IMR-90 (cell line): ENCODE measurements around the gene SLC2A1. TPM values are rescaled to one million over a fixed set of nuclear protein-coding genes. Genes with fewer than 3 reads are reported as not detected.

Experiments
- ATAC-seq: fragments of 200-7000 bp; cut with Tn5 transposase; 2 replicates; pipeline ENCODE4 v1.9.1; 2020; ENCODE audit warnings: low read depth, mild to moderate bottlenecking, moderate library complexity
- BruUV-seq: library from RNA; stranded (reverse); fragments of 400-500 nt; replicated peaks from 2 replicates; lab custom pipeline; 2021; lab: Mats Ljungman, UMichigan
- CTCF ChIA-PET: fragments of 300-600 bp; formaldehyde crosslinking; extraction: SDS; loops from one replicate; lab custom pipeline; 2021; ENCODE audit warnings: antibody characterized with exemption; lab: Yijun Ruan, JAX
- POLR2A ChIA-PET: fragments of 300-600 bp; sonication (Branson Sonifier 250); formaldehyde crosslinking; loops from one replicate; lab custom pipeline; 2022; ENCODE audit warnings: antibody characterized with exemption; ENCODE audit not compliant: unreplicated experiment; lab: Charles Lee
- DNase-seq: peaks from one replicate; pipeline ENCODE4 v3.0.0; 2013
- H2AFZ ChIP-seq: replicated peaks from 2 replicates; pipeline ENCODE3; 2013; ENCODE audit warnings: low read length, mild to moderate bottlenecking; ENCODE audit not compliant: poor library complexity
- H2AK5ac ChIP-seq: 2 replicates; pipeline ENCODE4 v1.6.1; 2013; ENCODE audit warnings: low read depth, low read length, inconsistent platforms
- H2AK9ac ChIP-seq: replicated peaks from 2 replicates; pipeline ENCODE3; 2013; ENCODE audit warnings: mild to moderate bottlenecking, low read depth, low read length, moderate library complexity; ENCODE audit not compliant: poor library complexity
- H2BK120ac ChIP-seq: 2 replicates; pipeline ENCODE4 v1.6.1; 2013; ENCODE audit warnings: low read depth, low read length, inconsistent platforms
- H2BK15ac ChIP-seq: 3 replicates; pipeline ENCODE4 v1.6.1; 2013; ENCODE audit warnings: low read depth, low read length, inconsistent platforms
- H2BK20ac ChIP-seq: 2 replicates; pipeline ENCODE4 v1.6.1; 2013; ENCODE audit warnings: low read depth, mild to moderate bottlenecking, inconsistent platforms, low read length, moderate library complexity
- H2BK5ac ChIP-seq: 2 replicates; pipeline ENCODE4 v1.6.1; 2013; ENCODE audit warnings: mild to moderate bottlenecking, low read depth, low read length, inconsistent platforms; ENCODE audit not compliant: poor library complexity, severe bottlenecking
- H3K14ac ChIP-seq: replicated peaks from 2 replicates; pipeline ENCODE4 v1.6.1; 2013; ENCODE audit warnings: low read depth, low read length, inconsistent platforms
- H3K18ac ChIP-seq: 2 replicates; pipeline ENCODE4 v1.6.1; 2013; ENCODE audit warnings: low read depth, low read length, control low read depth
- H3K23ac ChIP-seq: 2 replicates; pipeline ENCODE4 v1.6.1; 2013; ENCODE audit warnings: low read depth, low read length, inconsistent platforms
- H3K27ac ChIP-seq: 2 replicates; pipeline ENCODE4 v1.5.1; 2013; ENCODE audit warnings: mild to moderate bottlenecking, control low read depth, low read length; ENCODE audit not compliant: insufficient read depth
- H3K27me3 ChIP-seq: 2 replicates; pipeline ENCODE4 v1.6.1; 2013; ENCODE audit warnings: low read length; ENCODE audit not compliant: control insufficient read depth, insufficient read depth
- H3K36me3 ChIP-seq: 2 replicates; pipeline ENCODE4 v1.6.1; 2013; ENCODE audit warnings: low read length, mixed read lengths; ENCODE audit not compliant: control insufficient read depth, insufficient read depth
- H3K4ac ChIP-seq: 2 replicates; pipeline ENCODE4 v1.6.1; 2013; ENCODE audit warnings: low read depth, low read length, inconsistent platforms
- H3K4me1 ChIP-seq: 2 replicates; pipeline ENCODE4 v1.6.1; 2013; ENCODE audit warnings: low read length, mixed read lengths; ENCODE audit not compliant: control insufficient read depth, insufficient read depth
- H3K4me2 ChIP-seq: 2 replicates; pipeline ENCODE4 v1.6.1; 2013; ENCODE audit warnings: low read depth, mild to moderate bottlenecking, control low read depth, low read length, moderate library complexity
- H3K4me3 ChIP-seq: 2 replicates; pipeline ENCODE4 v1.5.1; 2013; ENCODE audit warnings: low read depth, mild to moderate bottlenecking, control low read depth, low read length, moderate library complexity; ENCODE audit not compliant: insufficient read depth
- H3K56ac ChIP-seq: 2 replicates; pipeline ENCODE4 v1.6.1; 2013; ENCODE audit warnings: low read length, inconsistent platforms; ENCODE audit not compliant: insufficient read depth; ENCODE audit errors: extremely low read depth
- H3K79me1 ChIP-seq, 2 experiments: 2 replicates each; pipeline ENCODE4 v1.6.1; 2013; ENCODE audit warnings: low read length in 2 of 2, inconsistent platforms in 1 of 2, low read depth in 1 of 2
- H3K9ac ChIP-seq: 2 replicates; pipeline ENCODE4 v1.6.1; 2013; ENCODE audit warnings: low read depth, low read length, control low read depth
- H3K9me1 ChIP-seq: 2 replicates; pipeline ENCODE4 v1.6.1; 2013; ENCODE audit warnings: low read length, inconsistent platforms; ENCODE audit not compliant: insufficient read depth
- H3K9me3 ChIP-seq: 2 replicates; pipeline ENCODE4 v1.6.1; 2013; ENCODE audit warnings: low read length; ENCODE audit not compliant: control insufficient read depth, insufficient read depth
- H4K20me1 ChIP-seq: 2 replicates; pipeline ENCODE4 v1.6.1; 2013; ENCODE audit warnings: low read length, inconsistent platforms; ENCODE audit not compliant: insufficient read depth
- H4K5ac ChIP-seq: 2 replicates; pipeline ENCODE4 v1.6.1; 2013; ENCODE audit warnings: mild to moderate bottlenecking, low read depth, low read length, control low read depth
- H4K8ac ChIP-seq, 2 experiments: 2 replicates each; pipeline ENCODE4 v1.6.1; 2013; ENCODE audit warnings: low read depth in 2 of 2, low read length in 2 of 2, control low read depth in 1 of 2, inconsistent platforms in 1 of 2
- H4K91ac ChIP-seq: 2 replicates; pipeline ENCODE4 v1.6.1; 2013; ENCODE audit warnings: low read depth, low read length, inconsistent platforms; ENCODE audit not compliant: insufficient read depth
- BHLHE40 ChIP-seq: fragments of 150-350 bp; IDR thresholded peaks from 2 replicates; pipeline ENCODE4 v1.6.1; 2016; ENCODE audit warnings: mild to moderate bottlenecking, low read depth, low read length
- CEBPB ChIP-seq: IDR thresholded peaks from 2 replicates; pipeline ENCODE4 v1.6.1; 2012; ENCODE audit warnings: low read depth, low read length, improper control_type of control experiment
- FOS ChIP-seq: fragments of 150-350 bp; IDR thresholded peaks from 2 replicates; pipeline ENCODE4 v1.6.1; 2016; ENCODE audit warnings: low read depth, low read length
- MAFK ChIP-seq: IDR thresholded peaks from 2 replicates; pipeline ENCODE4 v1.6.1; 2012; ENCODE audit warnings: low read depth, low read length, improper control_type of control experiment
- MAZ ChIP-seq: IDR thresholded peaks from 2 replicates; pipeline ENCODE4 v1.6.1; 2012; ENCODE audit warnings: low read depth, mild to moderate bottlenecking, low read length, improper control_type of control experiment, moderate library complexity, borderline replicate concordance
- MXI1 ChIP-seq: IDR thresholded peaks from 2 replicates; pipeline ENCODE4 v1.6.1; 2012; ENCODE audit warnings: low read depth, mild to moderate bottlenecking, low read length, moderate library complexity, borderline replicate concordance
- NFE2L2 ChIP-seq: fragments of 150-350 bp; IDR thresholded peaks from 2 replicates; pipeline ENCODE4 v1.6.1; 2016; ENCODE audit warnings: low read depth, mild to moderate bottlenecking, low read length
- RCOR1 ChIP-seq: IDR thresholded peaks from 2 replicates; pipeline ENCODE4 v1.6.1; 2012; ENCODE audit warnings: mild to moderate bottlenecking, low read length, improper control_type of control experiment; ENCODE audit not compliant: insufficient replicate concordance
- RFX5 ChIP-seq: IDR thresholded peaks from 2 replicates; pipeline ENCODE4 v1.8.0; 2012; ENCODE audit warnings: low read depth, mild to moderate bottlenecking, low read length, moderate library complexity
- SMC3 ChIP-seq: fragments of 150-350 bp; IDR thresholded peaks from 2 replicates; pipeline ENCODE4 v1.6.1; 2016; ENCODE audit warnings: low read depth, mild to moderate bottlenecking, antibody characterized with exemption, low read length, moderate library complexity
- WGBS, 2 experiments: methylation state at CpG; one replicate each; pipeline versions ENCODE4 v1.1.5 to v1.1.7; 2013; ENCODE audit warnings: missing lambda C conversion rate in 2 of 2; ENCODE audit not compliant: insufficient read length in 1 of 2; ENCODE audit errors: extremely low coverage in 2 of 2; 5-methylcytosine and 5-hydroxymethylcytosine counted together
- dilution Hi-C: fragments of 300-500 bp; cut with HindIII; formaldehyde crosslinking; loops from one replicate; pipeline ENCODE4 v1.14.3; 2018; ENCODE audit warnings: low sequenced_read_pairs; ENCODE audit not compliant: unreplicated experiment
- in situ Hi-C: fragments of 300-500 bp; cut with MboI; formaldehyde crosslinking; loops from 3 replicates; pipeline ENCODE4 v1.14.3; 2019; ENCODE audit warnings: low sequenced_read_pairs, inconsistent platforms, mixed read lengths
- intact Hi-C: fragments of 100-400 bp; cut with micrococcal nuclease; formaldehyde crosslinking; loops from 2 replicates; pipeline ENCODE4 v1.10.0; 2022
- polyA plus RNA-seq, 3 experiments: library from polyadenylated mRNA; depleted of rRNA; stranded (reverse); fragments of >200 nt; gene quantifications; 2 replicates each; pipeline ENCODE4 v1.2.3, GENCODE V29; 2012; ENCODE audit warnings: low replicate concordance in 1 of 3
- total RNA-seq: library from RNA; depleted of rRNA; stranded (reverse); fragments of >200 nt; gene quantifications from 2 replicates; pipeline ENCODE4 v1.2.3, GENCODE V29; 2012
- TF ChIP-seq, protein P1 (sequence below): fragments of 150-350 bp; IDR thresholded peaks from 2 replicates; pipeline ENCODE4 v1.6.1; 2017; ENCODE audit warnings: mild to moderate bottlenecking, antibody characterized with exemption, low read length, low read depth

SLC2A1 gene
- total and polyA plus RNA-seq, 2 of the 4 experiments (the other 2 are of a cell fraction): 200 to 395 TPM

GRCh38 chr1:42973286-42973685 is 14.6 kb upstream of the SLC2A1 start:
- no peak for DNase-seq

More at GRCh38 chr1:42973286-42973685, 14.6 kb upstream of the SLC2A1 start:
- Histone ChIP-seq H3K9ac (no peak overlapping the region), H3K56ac (no peak overlapping the region), H3K4me1 (peaks cover 5% of the 10 kb centered on the region), H2AK5ac (peak overlapping the region; percentile 29; the same call in 1 of the 2 replicates), H4K91ac (peak overlapping the region; percentile 51; the same call in 1 of the 2 replicates), H2BK15ac (peak overlapping the region; percentile 92; the same call in 1 of the 3 replicates), H2AK9ac (peak overlapping the region; percentile 74), H3K27ac (no peak overlapping the region), H4K5ac (no peak overlapping the region), H3K36me3 (peaks cover 10% of the 10 kb centered on the region), H3K4me3 (no peak overlapping the region), H3K9me3 (no peaks in the 10 kb centered on the region), H3K9me1 (peaks cover 17% of the 10 kb centered on the region; the same call in 1 of the 2 replicates), H2AFZ (no peak overlapping the region), H3K4ac (peak overlapping the region; percentile 38), H3K14ac (peak overlapping the region; percentile 31; the same call in 1 of the 2 replicates), H3K18ac (no peak overlapping the region), H3K79me1 (peaks cover 3 to 12% of the 10 kb centered on the region in 2 experiments; a peak in 3 of 4 replicates), H3K23ac (peak overlapping the region; percentile 23; the same call in 1 of the 2 replicates), H4K8ac (peak overlapping the region in 1 of 2 experiments; percentile 55; a peak in 1 of 4 replicates), H4K20me1 (no peaks in the 10 kb centered on the region), H3K27me3 (no peaks in the 10 kb centered on the region), H2BK5ac (no peak overlapping the region), H2BK120ac (no peak overlapping the region), H3K4me2 (no peak overlapping the region), H2BK20ac (peak overlapping the region; percentile 42)
- in situ Hi-C loops: no loop called here
- ATAC-seq: no peak
- BruUV-seq: no TSS peak
- intact Hi-C loops: no loop called here
- CTCF ChIA-PET: no interaction called here
- TF ChIP-seq, protein P1, sequence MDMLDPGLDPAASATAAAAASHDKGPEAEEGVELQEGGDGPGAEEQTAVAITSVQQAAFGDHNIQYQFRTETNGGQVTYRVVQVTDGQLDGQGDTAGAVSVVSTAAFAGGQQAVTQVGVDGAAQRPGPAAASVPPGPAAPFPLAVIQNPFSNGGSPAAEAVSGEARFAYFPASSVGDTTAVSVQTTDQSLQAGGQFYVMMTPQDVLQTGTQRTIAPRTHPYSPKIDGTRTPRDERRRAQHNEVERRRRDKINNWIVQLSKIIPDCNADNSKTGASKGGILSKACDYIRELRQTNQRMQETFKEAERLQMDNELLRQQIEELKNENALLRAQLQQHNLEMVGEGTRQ: no peak
- TF ChIP-seq RFX5 (no peak), NFE2L2 (no peak), SMC3 (no peak), MAFK (no peak), MXI1 (no peak), RCOR1 (no peak), MAZ (no peak), FOS (no peak), CEBPB (no peak), BHLHE40 (no peak)
- dilution Hi-C loops: no loop called here
- WGBS, 2 experiments: 87% methylated on average over 7 of the region's 11 CpGs; no CpG with 5 or more reads in 1 of the 2 experiments
- POLR2A ChIA-PET: no interaction called here
